Progenitor cell of endocrine pancreas (in vitro differentiated cells): ENCODE data around the gene IMPG1. TPM values are rescaled to one million over a fixed set of nuclear protein-coding genes. Genes with fewer than 3 reads are reported as not detected.

ENCODE experiments used
- DNase-seq: peaks from one replicate; pipeline ENCODE4 v3.0.0; 2021; ENCODE audit warnings: low spot score; ENCODE audit not compliant: unreplicated experiment
- H3K27ac Mint-ChIP-seq: 2 replicates; pipeline ENCODE4 v1.8.0; 2021; ENCODE audit warnings: mild to moderate bottlenecking, moderate library complexity, mixed read lengths
- H3K27me3 Mint-ChIP-seq: 2 replicates; pipeline ENCODE4 v1.8.0; 2021; ENCODE audit warnings: mixed read lengths
- H3K36me3 Mint-ChIP-seq: 2 replicates; pipeline ENCODE4 v1.8.0; 2022; ENCODE audit warnings: mixed read lengths; ENCODE audit not compliant: insufficient read depth
- H3K4me1 Mint-ChIP-seq: 2 replicates; pipeline ENCODE4 v1.8.0; 2021; ENCODE audit warnings: low read depth, mixed read lengths
- H3K4me3 Mint-ChIP-seq: 2 replicates; pipeline ENCODE4 v1.8.0; 2021; ENCODE audit warnings: low read depth, mild to moderate bottlenecking, moderate library complexity, mixed read lengths
- H3K9me3 Mint-ChIP-seq: 2 replicates; pipeline ENCODE4 v1.8.0; 2021; ENCODE audit warnings: low read depth, mixed read lengths
- CTCF ChIP-seq: fragments of 200-600 bp; sonication (generic); IDR thresholded peaks from one replicate; pipeline ENCODE4 v1.5.0; 2021; ENCODE audit warnings: antibody characterized with exemption, mild to moderate bottlenecking; ENCODE audit not compliant: unreplicated experiment
- total RNA-seq: library from RNA; stranded (reverse); gene quantifications from 2 replicates; pipeline ENCODE4 v1.2.1, GENCODE V29; 2021

Gene IMPG1
- total RNA-seq, 1 donor from 2014 or later, result not detected

- Mint-ChIP-seq H3K36me3 (no peaks in the 10 kb centered on the region), H3K9me3 (no peaks in the 10 kb centered on the region), H3K4me3 (no peak overlapping the region), H3K27me3 (peaks cover 3% of the 10 kb centered on the region), H3K4me1 (peaks cover 2% of the 10 kb centered on the region), H3K27ac (no peak overlapping the region)
- TF ChIP-seq CTCF, result no peak
- no peak for DNase-seq
Measured at GRCh38 chr6:75991941-75992340, 80.5 kb downstream of the IMPG1 start.

GRCh38 chr6:75986935-75987334, 85.5 kb downstream of the IMPG1 start:
- no peak overlapping the region for H3K4me3 Mint-ChIP-seq
- no peak overlapping the region for H3K27ac Mint-ChIP-seq
- no peaks in the 10 kb centered on the region for H3K36me3 Mint-ChIP-seq
- no peaks in the 10 kb centered on the region for H3K4me1 Mint-ChIP-seq
- H3K9me3 Mint-ChIP-seq, result no peaks in the 10 kb centered on the region
- no peaks in the 10 kb centered on the region for H3K27me3 Mint-ChIP-seq
- no peak for TF ChIP-seq CTCF
- no peak for DNase-seq

GRCh38 chr6:75975904-75976303, 96.6 kb downstream of the IMPG1 start:
- Mint-ChIP-seq H3K27ac (no peak overlapping the region), H3K4me1 (no peaks in the 10 kb centered on the region), H3K9me3 (no peaks in the 10 kb centered on the region), H3K4me3 (no peak overlapping the region), H3K36me3 (no peaks in the 10 kb centered on the region), H3K27me3 (no peaks in the 10 kb centered on the region)
- TF ChIP-seq CTCF, result no peak
- no peak for DNase-seq

DNA sequence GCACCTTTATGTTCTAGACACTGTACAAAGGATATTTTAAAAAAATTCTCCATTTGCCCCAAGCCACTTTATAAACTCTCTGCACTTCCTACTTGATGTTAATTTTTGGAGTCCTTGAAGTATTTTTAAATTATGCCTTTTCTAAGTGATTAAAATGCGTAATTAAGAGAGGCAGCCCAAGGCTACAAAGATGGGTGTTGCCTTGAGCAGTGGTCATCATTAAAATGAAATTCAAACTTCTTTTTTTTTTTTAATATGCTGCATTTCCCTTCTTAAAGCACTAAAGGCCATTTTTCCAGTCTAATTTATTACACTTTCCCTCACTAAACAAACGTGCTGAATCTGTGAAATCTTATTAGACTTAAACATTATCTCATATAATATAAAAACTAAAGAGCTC, 102.4 kb downstream of the IMPG1 start:
- TF ChIP-seq CTCF, result no peak
- no peak overlapping the region for H3K4me3 Mint-ChIP-seq
- no peaks in the 10 kb centered on the region for H3K9me3 Mint-ChIP-seq
- no peaks in the 10 kb centered on the region for H3K4me1 Mint-ChIP-seq
- no peak for DNase-seq
- no peak overlapping the region for H3K27ac Mint-ChIP-seq
- no peaks in the 10 kb centered on the region for H3K27me3 Mint-ChIP-seq
- no peaks in the 10 kb centered on the region for H3K36me3 Mint-ChIP-seq

- no peaks in the 10 kb centered on the region for H3K4me1 Mint-ChIP-seq
- DNase-seq, result no peak
- no peak overlapping the region for H3K27ac Mint-ChIP-seq
- TF ChIP-seq CTCF, result no peak
- no peaks in the 10 kb centered on the region for H3K9me3 Mint-ChIP-seq
- H3K27me3 Mint-ChIP-seq, result no peaks in the 10 kb centered on the region
- H3K4me3 Mint-ChIP-seq, result no peak overlapping the region
- no peaks in the 10 kb centered on the region for H3K36me3 Mint-ChIP-seq
Measured at GRCh38 chr6:75968143-75968542, 104.3 kb downstream of the IMPG1 start.
